A673 (cell line): ENCODE measurements around the gene SDK1. TPM values are rescaled to one million over a fixed set of nuclear protein-coding genes. Genes with fewer than 3 reads are reported as not detected.

Experiments
- BruUV-seq: library from RNA; stranded (reverse); fragments of 400-500 nt; replicated peaks from 2 replicates; lab custom pipeline; 2021; lab: Mats Ljungman, UMichigan
- CTCF ChIA-PET: fragments of 300-600 bp; sonication (Branson Sonifier 250); formaldehyde crosslinking; loops from one replicate; lab custom pipeline; 2022; ENCODE audit warnings: antibody characterized with exemption; lab: Charles Lee
- POLR2A ChIA-PET: fragments of 300-600 bp; sonication (Branson Sonifier 250); formaldehyde crosslinking; loops from one replicate; lab custom pipeline; 2022; ENCODE audit warnings: antibody characterized with exemption; ENCODE audit not compliant: low non-redundant PET; lab: Charles Lee
- DNase-seq: peaks from one replicate; pipeline ENCODE4 v3.0.0-alpha.2; 2015; ENCODE audit warnings: low spot score
- H3K27ac ChIP-seq: fragments of 200-600 bp; sonication (generic); 2 replicates; pipeline ENCODE4 v1.5.1; 2016; ENCODE audit warnings: mixed run types, low read depth, mild to moderate bottlenecking, mixed read lengths, antibody characterized with exemption, low read length; ENCODE audit not compliant: poor library complexity, severe bottlenecking
- H3K27me3 ChIP-seq: fragments of 200-600 bp; sonication (generic); replicated peaks from 2 replicates; pipeline ENCODE4 v1.6.1; 2017; ENCODE audit warnings: mixed run types, low read depth, mild to moderate bottlenecking, mixed read lengths, antibody characterized with exemption, low read length; ENCODE audit not compliant: insufficient read depth, poor library complexity
- H3K36me3 ChIP-seq: fragments of 200-600 bp; sonication (generic); 2 replicates; pipeline ENCODE4 v1.6.1; 2016; ENCODE audit warnings: mixed run types, mild to moderate bottlenecking, mixed read lengths, antibody characterized with exemption, low read length; ENCODE audit not compliant: insufficient read depth, poor library complexity, severe bottlenecking
- H3K4me1 ChIP-seq: fragments of 200-600 bp; sonication (generic); 2 replicates; pipeline ENCODE4 v1.6.1; 2017; ENCODE audit warnings: mixed run types, mild to moderate bottlenecking, mixed read lengths, antibody characterized with exemption, low read length; ENCODE audit not compliant: insufficient read depth, poor library complexity, severe bottlenecking
- H3K4me3 ChIP-seq: fragments of 200-600 bp; sonication (generic); 2 replicates; pipeline ENCODE4 v1.5.1; 2016; ENCODE audit warnings: low read depth, mixed run types, mild to moderate bottlenecking, mixed read lengths, low read length; ENCODE audit not compliant: poor library complexity, severe bottlenecking
- H3K9me3 ChIP-seq: fragments of 200-600 bp; sonication (generic); 2 replicates; pipeline ENCODE4 v1.6.1; 2016; ENCODE audit warnings: mixed run types, low read depth, mild to moderate bottlenecking, mixed read lengths, antibody characterized with exemption, low read length; ENCODE audit not compliant: poor library complexity, severe bottlenecking
- EZH2 ChIP-seq: fragments of 200-600 bp; sonication (generic); IDR thresholded peaks from 2 replicates; pipeline ENCODE4 v1.6.1; 2017; ENCODE audit warnings: borderline replicate concordance, low read depth, mild to moderate bottlenecking, mixed read lengths, antibody characterized with exemption, low read length; ENCODE audit not compliant: poor library complexity, severe bottlenecking
- intact Hi-C: fragments of 100-400 bp; cut with micrococcal nuclease; formaldehyde crosslinking; loops from one replicate; pipeline ENCODE4 v1.10.0; 2022; ENCODE audit not compliant: unreplicated experiment
- total RNA-seq: library from RNA; stranded (reverse); gene quantifications from 2 replicates; pipeline ENCODE4 v1.2.3, GENCODE V29; 2021
- TF ChIP-seq, protein P1 (sequence below): fragments of 300-800, 200-600 bp; sonication (generic); conservative IDR thresholded peaks from 2 replicates; pipeline ENCODE4 v1.5.1; 2017; ENCODE audit warnings: low read depth, mild to moderate bottlenecking, antibody characterized with exemption, low read length, moderate library complexity, mixed read lengths

SDK1 gene
- total RNA-seq, 1 experiment from 2014 or later, result 14.7 TPM

DNA sequence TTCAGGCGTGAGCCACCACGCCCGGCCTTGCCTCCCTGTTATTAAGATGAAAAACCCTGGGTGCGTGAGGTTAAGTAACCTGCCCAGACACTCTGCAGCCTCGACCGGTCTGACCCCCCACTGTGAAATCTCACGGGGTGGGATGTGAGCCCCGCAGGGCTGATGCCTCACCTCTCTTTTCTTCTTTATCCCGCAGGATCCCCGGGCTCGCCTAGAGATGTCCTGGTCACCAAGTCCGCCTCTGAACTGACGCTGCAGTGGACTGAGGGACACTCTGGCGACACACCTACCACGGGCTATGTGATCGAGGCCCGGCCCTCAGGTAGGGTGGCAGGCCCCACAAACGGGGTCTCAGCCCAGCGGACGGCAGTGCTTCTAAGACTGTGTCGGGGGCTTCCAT, 920.0 kb downstream of the SDK1 start:
- no peak for DNase-seq
- Histone ChIP-seq H3K36me3 (no peaks in the 10 kb centered on the region), H3K4me1 (no peaks in the 10 kb centered on the region), H3K4me3 (no peak overlapping the region), H3K9me3 (no peaks in the 10 kb centered on the region), H3K27me3 (no peaks in the 10 kb centered on the region), H3K27ac (no peak overlapping the region)
- ChIA-PET POLR2A (no interaction called here), CTCF (no interaction called here)
- intact Hi-C loops, result no loop called here
- no TSS peak for BruUV-seq
- TF ChIP-seq EZH2, result no peak
- TF ChIP-seq, protein P1, sequence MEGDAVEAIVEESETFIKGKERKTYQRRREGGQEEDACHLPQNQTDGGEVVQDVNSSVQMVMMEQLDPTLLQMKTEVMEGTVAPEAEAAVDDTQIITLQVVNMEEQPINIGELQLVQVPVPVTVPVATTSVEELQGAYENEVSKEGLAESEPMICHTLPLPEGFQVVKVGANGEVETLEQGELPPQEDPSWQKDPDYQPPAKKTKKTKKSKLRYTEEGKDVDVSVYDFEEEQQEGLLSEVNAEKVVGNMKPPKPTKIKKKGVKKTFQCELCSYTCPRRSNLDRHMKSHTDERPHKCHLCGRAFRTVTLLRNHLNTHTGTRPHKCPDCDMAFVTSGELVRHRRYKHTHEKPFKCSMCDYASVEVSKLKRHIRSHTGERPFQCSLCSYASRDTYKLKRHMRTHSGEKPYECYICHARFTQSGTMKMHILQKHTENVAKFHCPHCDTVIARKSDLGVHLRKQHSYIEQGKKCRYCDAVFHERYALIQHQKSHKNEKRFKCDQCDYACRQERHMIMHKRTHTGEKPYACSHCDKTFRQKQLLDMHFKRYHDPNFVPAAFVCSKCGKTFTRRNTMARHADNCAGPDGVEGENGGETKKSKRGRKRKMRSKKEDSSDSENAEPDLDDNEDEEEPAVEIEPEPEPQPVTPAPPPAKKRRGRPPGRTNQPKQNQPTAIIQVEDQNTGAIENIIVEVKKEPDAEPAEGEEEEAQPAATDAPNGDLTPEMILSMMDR, result no peak

DNA sequence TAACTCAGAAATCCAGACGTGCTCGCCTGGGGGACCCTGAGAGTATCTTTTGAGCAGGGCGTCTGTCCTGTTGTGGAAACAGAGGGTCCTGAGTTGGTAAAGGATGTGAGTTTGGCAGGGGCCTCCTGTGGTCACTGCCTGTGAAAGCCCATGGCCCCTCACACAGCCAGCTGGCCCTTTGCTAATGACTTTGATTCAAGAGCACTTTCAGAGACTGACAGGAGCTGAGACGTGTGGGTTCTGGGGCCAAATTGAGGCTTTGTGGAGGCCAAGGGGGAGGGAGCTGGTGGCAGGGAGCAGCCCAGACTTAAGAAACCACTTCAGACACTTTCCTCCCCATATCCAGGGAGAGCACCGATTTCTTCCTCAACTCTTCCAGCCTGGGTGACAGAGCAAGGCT, 921.6 kb downstream of the SDK1 start:
- H3K27me3 ChIP-seq, result no peaks in the 10 kb centered on the region
- TF ChIP-seq, protein P1, result no peak
- no peak for TF ChIP-seq EZH2
- no peaks in the 10 kb centered on the region for H3K36me3 ChIP-seq
- H3K4me1 ChIP-seq, result peaks cover 3% of the 10 kb centered on the region
- no peak for DNase-seq
- no peaks in the 10 kb centered on the region for H3K9me3 ChIP-seq
- no peak overlapping the region for H3K27ac ChIP-seq
- POLR2A ChIA-PET, result no interaction called here
- no peak overlapping the region for H3K4me3 ChIP-seq
- intact Hi-C loops, result no loop called here
- BruUV-seq, result no TSS peak
- CTCF ChIA-PET, result no interaction called here

DNA sequence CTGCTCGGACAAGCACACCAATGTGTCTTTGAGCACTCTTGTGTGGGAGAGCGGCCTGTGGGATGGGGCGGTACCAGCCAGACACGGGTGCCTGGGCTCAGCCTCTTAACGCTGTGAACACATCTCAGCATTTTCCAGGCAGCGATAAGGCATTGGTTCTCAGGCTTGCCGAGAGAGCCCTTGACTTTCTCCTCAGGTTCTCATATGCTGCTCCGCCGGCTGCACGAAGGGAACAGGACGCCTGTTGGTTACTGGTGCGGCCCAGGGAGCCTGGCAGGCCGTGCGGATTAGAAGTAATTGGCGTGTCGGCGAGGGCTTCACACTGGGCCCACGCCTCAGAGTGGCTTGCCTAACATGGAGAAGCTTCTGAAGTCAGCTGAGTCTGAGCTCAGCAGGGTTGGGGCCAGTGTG, 924.3 kb downstream of the SDK1 start:
- TF ChIP-seq, protein P1, result no peak
- no peak for TF ChIP-seq EZH2
- Histone ChIP-seq H3K4me1 (peaks cover 3% of the 10 kb centered on the region), H3K27ac (no peak overlapping the region), H3K4me3 (no peak overlapping the region), H3K9me3 (no peaks in the 10 kb centered on the region), H3K27me3 (no peaks in the 10 kb centered on the region), H3K36me3 (no peaks in the 10 kb centered on the region)
- no TSS peak for BruUV-seq
- intact Hi-C loops, result no loop called here
- DNase-seq, result no peak
- CTCF ChIA-PET, result interaction anchor here (0.6 kb wide), 1 partner anchor 55 kb away, joined by 3 read pairs; no protein-coding TSS in a partner anchor
- POLR2A ChIA-PET, result no interaction called here
